BLaER1 (cell line): Measurements from ENCODE around the gene SFTPA1.
"Not testable (repeated sequence)": the region's sequence is repeated elsewhere in the genome, so short reads cannot be mapped to it uniquely, and the experiment has no call there.

Source experiments
- H3K27ac ChIP-seq: shearing (Covaris generic); formaldehyde crosslinking; 2 replicates; pipeline ENCODE4 v1.8.1; 2022
- H3K27me3 ChIP-seq: shearing (Covaris generic); formaldehyde crosslinking; 2 replicates; pipeline ENCODE4 v1.8.1; 2022
- H3K36me3 ChIP-seq: shearing (Covaris generic); formaldehyde crosslinking; 2 replicates; pipeline ENCODE4 v1.8.1; 2022
- H3K4me1 ChIP-seq: shearing (Covaris generic); formaldehyde crosslinking; 2 replicates; pipeline ENCODE4 v1.8.1; 2022
- H3K4me2 ChIP-seq: shearing (Covaris generic); formaldehyde crosslinking; 2 replicates; pipeline ENCODE4 v1.8.1; 2022
- H3K4me3 ChIP-seq: shearing (Covaris generic); formaldehyde crosslinking; 2 replicates; pipeline ENCODE4 v1.8.1; 2022
- H3K9ac ChIP-seq: shearing (Covaris generic); formaldehyde crosslinking; 2 replicates; pipeline ENCODE4 v1.8.1; 2022
- H3K9me3 ChIP-seq: shearing (Covaris generic); formaldehyde crosslinking; 2 replicates; pipeline ENCODE4 v1.8.1; 2022
- H4K20me1 ChIP-seq: shearing (Covaris generic); formaldehyde crosslinking; 2 replicates; pipeline ENCODE4 v1.8.1; 2022
- Cebpa-rat ChIP-seq: shearing (Covaris generic); IDR thresholded peaks from 2 replicates; pipeline ENCODE4 v1.8.1; 2022

SFTPA1 gene

DNA sequence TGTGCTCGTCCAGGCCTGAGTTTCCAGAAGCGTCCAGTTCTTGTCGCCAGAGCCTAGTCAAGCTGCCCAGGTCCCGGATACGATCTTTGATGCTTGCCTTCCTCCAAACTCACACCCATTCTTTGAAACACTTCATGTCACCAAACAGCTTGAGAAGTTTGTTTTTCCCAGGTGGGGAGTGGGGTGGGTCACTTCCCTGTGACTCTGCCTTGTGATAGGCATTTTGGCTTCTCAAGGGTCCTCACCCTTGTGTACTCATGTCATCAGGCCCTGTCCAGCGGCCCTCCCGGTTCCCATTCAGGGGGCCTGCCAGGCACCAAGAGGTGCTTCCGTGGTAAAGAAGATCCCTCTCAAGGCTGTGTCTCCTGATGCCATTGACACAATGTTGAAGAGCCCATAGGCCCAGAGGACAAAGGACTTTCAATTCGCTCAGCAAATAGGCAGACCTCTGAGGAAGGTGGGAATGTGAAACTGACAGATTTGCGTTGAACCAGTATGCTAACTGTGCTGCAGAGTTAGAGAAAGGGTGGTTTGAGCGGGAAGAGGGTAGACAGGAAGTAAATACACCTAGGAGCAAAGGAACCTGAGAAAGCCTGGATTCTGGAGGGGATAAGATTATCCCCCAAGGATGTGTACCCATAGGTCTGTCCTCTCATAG is 24.7 kb upstream of the SFTPA1 start:
- H3K9me3 ChIP-seq: no peaks in the 10 kb centered on the region
- no peak overlapping the region for H3K4me3 ChIP-seq
- H3K27me3 ChIP-seq: no peaks in the 10 kb centered on the region
- H3K36me3 ChIP-seq: no peaks in the 10 kb centered on the region
- H3K4me1 ChIP-seq: no peaks in the 10 kb centered on the region
- no peaks in the 10 kb centered on the region for H4K20me1 ChIP-seq
- no peak overlapping the region for H3K27ac ChIP-seq
- TF ChIP-seq Cebpa-rat: no peak
- H3K4me2 ChIP-seq: no peak overlapping the region
- H3K9ac ChIP-seq: no peak overlapping the region

DNA sequence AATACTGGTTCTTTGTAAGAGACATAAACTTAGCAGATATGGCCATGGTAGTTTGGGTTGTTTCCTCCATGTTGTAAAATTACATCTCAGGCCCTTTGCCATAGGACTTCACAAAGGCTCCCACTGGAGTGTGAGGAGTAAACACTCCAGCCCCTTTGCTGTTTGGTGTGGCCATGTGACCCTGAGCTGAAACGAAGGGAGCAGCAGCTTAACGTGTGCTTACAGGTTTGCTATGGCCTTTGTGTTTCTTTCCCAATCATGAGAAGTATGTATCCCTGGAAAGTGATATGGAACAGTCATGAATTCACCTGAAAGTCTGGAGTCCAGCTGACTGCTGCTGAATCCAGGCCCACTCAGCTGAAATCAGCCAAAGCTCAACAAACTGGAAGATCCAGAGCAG is 23.8 kb upstream of the SFTPA1 start:
- H3K4me1 ChIP-seq: no peaks in the 10 kb centered on the region
- H3K4me3 ChIP-seq: no peak overlapping the region
- H3K36me3 ChIP-seq: no peaks in the 10 kb centered on the region
- H3K27ac ChIP-seq: no peak overlapping the region
- H4K20me1 ChIP-seq: no peaks in the 10 kb centered on the region
- no peak for TF ChIP-seq Cebpa-rat
- H3K4me2 ChIP-seq: no peak overlapping the region
- H3K27me3 ChIP-seq: no peaks in the 10 kb centered on the region
- no peak overlapping the region for H3K9ac ChIP-seq
- H3K9me3 ChIP-seq: no peaks in the 10 kb centered on the region

DNA sequence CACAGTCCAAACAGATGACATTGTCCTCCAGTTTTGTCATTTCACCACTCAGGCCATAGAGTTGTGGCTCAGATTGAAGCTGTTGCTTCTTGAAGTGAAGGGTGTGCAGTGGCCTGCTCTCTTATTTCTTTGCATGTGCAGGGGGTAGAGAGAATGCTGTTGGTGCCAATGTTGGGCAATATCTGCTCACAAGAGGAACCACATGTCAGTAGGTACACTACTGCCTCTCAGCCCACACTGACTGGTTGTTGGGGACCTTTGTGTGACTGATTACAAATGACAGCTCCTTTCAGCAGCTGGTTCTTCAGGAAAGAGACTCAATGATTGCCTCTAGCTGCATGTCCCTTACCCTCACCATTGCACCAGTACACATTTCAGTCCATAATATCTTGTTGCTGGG is 21.9 kb upstream of the SFTPA1 start:
- Histone ChIP-seq H3K4me2 (no peak overlapping the region), H3K4me3 (no peak overlapping the region), H3K4me1 (no peaks in the 10 kb centered on the region), H3K9ac (no peak overlapping the region), H3K27ac (no peak overlapping the region), H3K27me3 (no peaks in the 10 kb centered on the region), H3K36me3 (no peaks in the 10 kb centered on the region), H3K9me3 (no peaks in the 10 kb centered on the region), H4K20me1 (no peaks in the 10 kb centered on the region)
- no peak for TF ChIP-seq Cebpa-rat

DNA sequence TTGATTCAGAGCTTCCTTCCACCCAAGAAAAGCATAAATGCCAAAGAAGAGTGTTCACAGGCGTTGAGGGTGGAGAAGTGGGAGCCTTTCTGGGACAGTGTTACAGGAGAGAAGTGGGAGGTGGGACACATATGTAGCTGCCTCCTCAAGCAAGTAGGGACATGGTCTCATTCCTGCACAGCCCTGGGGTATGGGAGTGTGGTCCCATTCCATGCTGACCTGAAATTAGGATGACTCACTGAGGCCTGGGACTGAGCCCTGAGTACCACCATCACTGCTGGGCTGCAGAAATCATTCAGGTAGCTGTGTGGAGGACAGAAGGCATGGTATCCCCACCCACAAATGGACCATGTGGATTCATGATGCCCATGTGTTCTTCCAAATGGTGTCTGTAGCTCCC is 17.4 kb upstream of the SFTPA1 start:
- no peaks in the 10 kb centered on the region for H3K36me3 ChIP-seq
- no peak overlapping the region for H3K4me3 ChIP-seq
- no peak for TF ChIP-seq Cebpa-rat

DNA sequence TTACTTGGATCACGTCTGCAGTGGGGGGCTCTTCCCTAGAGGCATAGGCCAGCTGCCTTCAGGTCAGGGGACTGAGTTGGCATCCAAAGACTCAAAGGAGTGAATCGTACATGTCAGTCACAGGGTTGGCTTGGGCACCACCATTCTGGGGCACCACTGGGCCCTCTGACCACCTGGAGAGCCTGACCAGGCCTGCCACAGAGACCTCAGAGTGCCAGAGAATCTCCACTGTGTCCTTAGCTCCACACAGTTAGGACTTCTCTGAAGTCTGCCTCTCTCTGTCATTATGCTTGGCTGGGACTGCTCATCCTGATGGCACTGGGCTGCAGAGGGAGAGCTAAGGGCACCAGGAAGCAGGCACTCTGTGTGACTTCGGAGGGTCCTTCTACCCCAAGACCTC is 16.2 kb upstream of the SFTPA1 start:
- H3K27me3 ChIP-seq, H3K4me3 ChIP-seq, H4K20me1 ChIP-seq, H3K36me3 ChIP-seq, H3K4me2 ChIP-seq, H3K9ac ChIP-seq, H3K4me1 ChIP-seq, H3K27ac ChIP-seq: not testable (repeated sequence)
- H3K9me3 ChIP-seq: peaks cover 32% of the 10 kb centered on the region

More for the DNA sequence above, 17.4 kb upstream of the SFTPA1 start:
- no peaks in the 10 kb centered on the region for H3K27me3 ChIP-seq
- no peak overlapping the region for H3K4me2 ChIP-seq
- no peak overlapping the region for H3K27ac ChIP-seq
- no peaks in the 10 kb centered on the region for H4K20me1 ChIP-seq
- H3K9me3 ChIP-seq: peaks cover 21% of the 10 kb centered on the region
- H3K4me1 ChIP-seq: no peaks in the 10 kb centered on the region
- no peak overlapping the region for H3K9ac ChIP-seq

DNA sequence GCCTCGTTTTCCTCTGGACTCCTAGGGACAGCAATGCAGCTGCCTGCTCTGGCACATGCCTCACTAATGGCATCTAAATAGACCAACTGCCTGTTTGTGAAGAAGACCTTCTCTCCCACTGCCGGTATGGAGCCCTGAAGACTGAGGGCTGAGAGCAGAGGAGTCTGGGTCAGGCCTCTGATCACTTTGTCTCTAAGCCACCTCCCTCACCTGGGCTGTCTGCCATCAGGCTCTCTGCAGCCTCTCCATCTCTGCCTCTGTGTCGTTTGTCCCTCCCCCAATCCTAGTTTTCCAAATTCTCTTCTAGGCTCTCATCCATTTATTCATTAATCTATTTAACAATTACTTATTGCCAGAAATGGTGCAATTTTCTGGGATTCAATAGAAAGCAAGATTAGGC is 15.2 kb upstream of the SFTPA1 start:
- no peak for TF ChIP-seq Cebpa-rat
- Histone ChIP-seq H3K27me3 (no peaks in the 10 kb centered on the region), H4K20me1 (no peaks in the 10 kb centered on the region), H3K4me3 (no peak overlapping the region), H3K9me3 (peaks cover 34% of the 10 kb centered on the region), H3K4me2 (no peak overlapping the region), H3K36me3 (no peaks in the 10 kb centered on the region), H3K9ac (no peak overlapping the region), H3K4me1 (no peaks in the 10 kb centered on the region), H3K27ac (no peak overlapping the region)

DNA sequence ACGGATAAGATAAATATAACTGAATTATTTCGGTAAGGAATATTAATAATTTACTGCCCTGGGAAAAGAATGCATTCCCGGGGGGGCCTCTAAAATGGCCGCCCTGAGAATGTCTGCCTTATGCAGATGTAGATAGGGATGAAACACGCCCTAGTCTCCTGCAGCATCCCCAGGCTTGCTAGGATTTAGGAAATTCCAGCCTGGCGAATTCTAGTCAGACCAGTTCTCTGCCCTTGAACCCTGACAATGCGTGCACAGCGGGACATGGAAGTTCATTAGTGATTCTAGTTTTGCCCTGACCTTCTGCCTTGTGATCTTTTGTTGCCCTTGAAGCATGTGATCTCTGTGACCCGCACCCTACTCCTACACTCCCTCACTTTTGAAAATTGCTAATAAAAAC is 11.1 kb upstream of the SFTPA1 start:
- H3K27me3 ChIP-seq, H3K9ac ChIP-seq, H3K4me3 ChIP-seq, H3K4me2 ChIP-seq, H3K4me1 ChIP-seq, H3K36me3 ChIP-seq, H3K27ac ChIP-seq, H4K20me1 ChIP-seq: not testable (repeated sequence)
- H3K9me3 ChIP-seq: peaks cover 34% of the 10 kb centered on the region

DNA sequence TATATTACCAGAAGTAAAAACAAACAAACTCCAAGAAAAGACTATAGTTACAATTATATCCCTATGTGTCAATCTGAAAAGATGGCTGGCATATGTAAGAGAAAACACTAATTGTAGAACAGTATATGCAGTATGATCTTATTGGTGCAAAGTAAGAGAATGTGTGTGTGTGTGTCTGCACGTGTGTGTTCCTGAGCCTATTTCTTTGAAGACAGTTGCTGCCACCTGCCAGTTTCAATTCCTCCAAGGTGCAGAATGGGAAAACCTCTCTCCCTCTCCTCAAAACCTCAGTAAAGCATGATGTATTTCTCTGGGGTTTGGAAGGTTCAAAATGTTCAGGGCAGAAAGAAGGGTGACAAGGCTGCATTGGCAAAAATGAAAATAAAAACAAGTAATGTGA is 8.8 kb upstream of the SFTPA1 start:
- no peak overlapping the region; the same call in 1 of the 2 replicates for H3K4me2 ChIP-seq
- no peaks in the 10 kb centered on the region for H3K27me3 ChIP-seq
- H3K36me3 ChIP-seq: no peaks in the 10 kb centered on the region
- H3K9ac ChIP-seq: no peak overlapping the region
- H3K9me3 ChIP-seq: peaks cover 28% of the 10 kb centered on the region
- no peak overlapping the region for H3K27ac ChIP-seq
- H3K4me3 ChIP-seq: no peak overlapping the region
- no peak for TF ChIP-seq Cebpa-rat
- peaks cover 7% of the 10 kb centered on the region; the same call in 1 of the 2 replicates for H3K4me1 ChIP-seq
- H4K20me1 ChIP-seq: no peaks in the 10 kb centered on the region

DNA sequence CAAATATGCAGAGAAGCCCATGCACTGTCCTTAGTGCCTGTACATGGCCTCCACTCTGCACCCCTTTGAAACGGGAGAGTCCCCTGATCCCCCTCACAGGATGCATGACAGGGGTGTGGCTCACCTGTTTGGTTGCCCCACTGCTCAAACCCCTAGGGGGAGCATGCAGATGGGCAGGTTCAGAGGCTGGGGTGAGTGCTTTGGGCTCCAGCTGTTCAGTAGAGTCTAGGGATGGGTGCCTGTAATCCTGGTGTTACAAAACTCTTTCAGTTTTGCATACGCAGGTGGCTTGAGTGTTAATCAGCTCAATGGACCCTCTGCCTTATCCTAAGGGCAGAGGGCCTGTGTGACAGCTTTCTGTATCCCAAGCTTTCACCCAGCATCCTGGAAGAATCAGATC is 7.8 kb upstream of the SFTPA1 start:
- Histone ChIP-seq H3K9ac (no peak overlapping the region), H3K9me3 (peaks cover 17% of the 10 kb centered on the region), H3K4me3 (no peak overlapping the region), H3K4me2 (no peak overlapping the region), H3K36me3 (no peaks in the 10 kb centered on the region), H4K20me1 (no peaks in the 10 kb centered on the region), H3K27me3 (no peaks in the 10 kb centered on the region), H3K4me1 (peaks cover 7% of the 10 kb centered on the region; the same call in 1 of the 2 replicates), H3K27ac (no peak overlapping the region)
- TF ChIP-seq Cebpa-rat: no peak

DNA sequence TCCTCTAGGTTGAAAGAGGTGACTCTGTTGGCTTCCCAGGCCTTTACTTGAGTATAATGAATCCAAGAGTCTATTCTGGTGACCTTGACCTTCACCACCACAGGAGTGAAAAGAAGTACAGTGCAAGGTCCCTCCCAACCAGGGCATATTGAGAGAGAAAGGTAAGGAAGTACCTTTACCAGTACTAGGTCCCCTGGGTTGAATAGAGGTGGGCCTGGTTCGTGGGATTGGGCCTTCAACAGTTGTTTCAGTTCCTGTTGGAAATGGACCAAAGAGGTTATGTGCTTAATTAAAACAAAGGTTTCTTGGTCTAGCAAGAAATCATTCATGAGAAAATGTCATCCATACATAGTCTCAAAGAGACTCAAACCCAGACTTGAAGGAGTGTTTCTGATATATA is 6.4 kb upstream of the SFTPA1 start:
- Histone ChIP-seq H3K4me2 (no peak overlapping the region), H4K20me1 (no peaks in the 10 kb centered on the region), H3K36me3 (no peaks in the 10 kb centered on the region), H3K9me3 (peaks cover 4% of the 10 kb centered on the region), H3K9ac (no peak overlapping the region), H3K27me3 (no peaks in the 10 kb centered on the region), H3K27ac (no peak overlapping the region), H3K4me3 (no peak overlapping the region), H3K4me1 (peaks cover 7% of the 10 kb centered on the region; the same call in 1 of the 2 replicates)
- TF ChIP-seq Cebpa-rat: no peak

DNA sequence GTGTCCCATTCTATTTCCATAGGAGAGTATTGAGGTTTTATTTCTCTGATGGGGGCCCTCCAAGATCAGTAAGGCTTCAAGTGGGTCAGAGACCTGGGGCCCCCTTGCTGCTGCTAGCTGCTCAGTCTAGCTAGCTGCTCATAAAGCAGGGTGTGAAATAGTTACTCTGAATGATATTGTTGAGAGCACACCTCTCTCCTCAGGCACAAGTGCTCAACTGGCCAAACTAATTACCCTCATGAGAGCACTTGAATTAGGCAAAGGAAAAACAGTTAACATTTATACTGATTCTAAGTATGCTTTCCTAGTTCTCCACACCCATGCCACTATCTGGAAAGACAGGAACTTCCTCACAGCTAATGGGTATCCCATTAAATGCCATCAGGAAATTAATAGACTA is 5.4 kb upstream of the SFTPA1 start:
- Histone ChIP-seq H3K27me3 (no peaks in the 10 kb centered on the region), H3K36me3 (no peaks in the 10 kb centered on the region), H3K27ac (no peak overlapping the region), H3K9me3 (no peaks in the 10 kb centered on the region), H3K4me1 (peaks cover 9% of the 10 kb centered on the region; the same call in 1 of the 2 replicates), H3K4me2 (no peak overlapping the region), H3K4me3 (no peak overlapping the region), H3K9ac (no peak overlapping the region), H4K20me1 (no peaks in the 10 kb centered on the region)
- TF ChIP-seq Cebpa-rat: no peak
